HepG2 (cell line): ENCODE measurements around the gene URB1.

Experiments
- CENPT ChIP-seq: sonication (generic); formaldehyde crosslinking; IDR thresholded peaks from 2 replicates; pipeline ENCODE4 v1.8.0; 2022; ENCODE audit warnings: low read depth, mild to moderate bottlenecking, moderate library complexity, missing genetic modification reagents
- FOXK1 ChIP-seq: sonication (generic); formaldehyde crosslinking; IDR thresholded peaks from 2 replicates; pipeline ENCODE4 v1.4.0; 2020; ENCODE audit warnings: low read depth, missing genetic modification reagents, borderline replicate concordance
- PATZ1 ChIP-seq: sonication (generic); formaldehyde crosslinking; IDR thresholded peaks from 2 replicates; pipeline ENCODE4 v1.4.0; 2020; ENCODE audit warnings: missing genetic modification reagents
- POLR2A ChIP-seq, 2 experiments: IDR thresholded peaks; 2 replicates each; pipeline ENCODE4 v1.6.1; 2011; ENCODE audit warnings: low read depth in 2 of 2, low read length in 2 of 2, mild to moderate bottlenecking in 1 of 2, moderate library complexity in 1 of 2; ENCODE audit not compliant: insufficient read depth in 1 of 2
- TF ChIP-seq, protein P1 (sequence below): sonication (generic); formaldehyde crosslinking; IDR thresholded peaks from 2 replicates; pipeline ENCODE4 v1.5.0; 2020; ENCODE audit warnings: mild to moderate bottlenecking, missing genetic modification reagents, moderate library complexity

- TF ChIP-seq PATZ1, result no peak
- no peak for TF ChIP-seq CENPT
- no peak for TF ChIP-seq POLR2A (IDR thresholded peaks at IDR 0.05; ENCODE audit: insufficient read depth in 1 of 2, low read depth in 2 of 2, low read length in 2 of 2)
- TF ChIP-seq, protein P1, sequence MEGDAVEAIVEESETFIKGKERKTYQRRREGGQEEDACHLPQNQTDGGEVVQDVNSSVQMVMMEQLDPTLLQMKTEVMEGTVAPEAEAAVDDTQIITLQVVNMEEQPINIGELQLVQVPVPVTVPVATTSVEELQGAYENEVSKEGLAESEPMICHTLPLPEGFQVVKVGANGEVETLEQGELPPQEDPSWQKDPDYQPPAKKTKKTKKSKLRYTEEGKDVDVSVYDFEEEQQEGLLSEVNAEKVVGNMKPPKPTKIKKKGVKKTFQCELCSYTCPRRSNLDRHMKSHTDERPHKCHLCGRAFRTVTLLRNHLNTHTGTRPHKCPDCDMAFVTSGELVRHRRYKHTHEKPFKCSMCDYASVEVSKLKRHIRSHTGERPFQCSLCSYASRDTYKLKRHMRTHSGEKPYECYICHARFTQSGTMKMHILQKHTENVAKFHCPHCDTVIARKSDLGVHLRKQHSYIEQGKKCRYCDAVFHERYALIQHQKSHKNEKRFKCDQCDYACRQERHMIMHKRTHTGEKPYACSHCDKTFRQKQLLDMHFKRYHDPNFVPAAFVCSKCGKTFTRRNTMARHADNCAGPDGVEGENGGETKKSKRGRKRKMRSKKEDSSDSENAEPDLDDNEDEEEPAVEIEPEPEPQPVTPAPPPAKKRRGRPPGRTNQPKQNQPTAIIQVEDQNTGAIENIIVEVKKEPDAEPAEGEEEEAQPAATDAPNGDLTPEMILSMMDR, result no peak
- no peak for TF ChIP-seq FOXK1 (CRISPR knock-in tag)
Measured at GRCh38 chr21:32370998-32371766, 21.6 kb downstream of the URB1 start.
